Measurements from ENCODE around the gene SDK1.

The SDK1 gene

GRCh38 chr7:4178916-4179687, 878.0 kb downstream of the SDK1 start:
- ATAC-seq, result no peak
- DNase-seq, result no peak

- DNase-seq (no peak), ATAC-seq (no peak)
These were observed 878.8 kb downstream of the SDK1 start for GRCh38 chr7:4179688-4180380.

GRCh38 chr7:4181446-4181845, 880.4 kb downstream of the SDK1 start:
- DNase-seq (no peak), ATAC-seq (no peak)

GRCh38 chr7:4182605-4183300, 881.7 kb downstream of the SDK1 start:
- ATAC-seq, result no peak

GRCh38 chr7:4184653-4185052, 883.6 kb downstream of the SDK1 start:
- DNase-seq, result no peak
- ATAC-seq, result no peak

More at GRCh38 chr7:4182605-4183300, 881.7 kb downstream of the SDK1 start:
- no peak for DNase-seq

- no peak for DNase-seq
- ATAC-seq, result no peak
These were observed 884.1 kb downstream of the SDK1 start for GRCh38 chr7:4185136-4185535.

- ATAC-seq (no peak), DNase-seq (no peak)
These were observed 884.9 kb downstream of the SDK1 start for GRCh38 chr7:4185721-4186512.

- no peak for DNase-seq
- no peak for ATAC-seq
These were observed 885.4 kb downstream of the SDK1 start for GRCh38 chr7:4186513-4186780.

- no peak for DNase-seq
These were observed 887.6 kb downstream of the SDK1 start for GRCh38 chr7:4188651-4189050.

GRCh38 chr7:4189131-4189570, 888.1 kb downstream of the SDK1 start:
- ATAC-seq (no peak), DNase-seq (no peak)

More at GRCh38 chr7:4188651-4189050, 887.6 kb downstream of the SDK1 start:
- no peak for ATAC-seq

GRCh38 chr7:4190010-4190981, 889.2 kb downstream of the SDK1 start:
- ATAC-seq (no peak), DNase-seq (no peak)

GRCh38 chr7:4191046-4191445, 890.0 kb downstream of the SDK1 start:
- no peak for ATAC-seq
- no peak for DNase-seq

- no peak for DNase-seq
- no peak for ATAC-seq
These were observed 890.5 kb downstream of the SDK1 start for GRCh38 chr7:4191525-4191924.

- DNase-seq (no peak), ATAC-seq (no peak)
These were observed 894.6 kb downstream of the SDK1 start for GRCh38 chr7:4195660-4196059.

- no peak for ATAC-seq
- DNase-seq, result no peak
These were observed 895.2 kb downstream of the SDK1 start for GRCh38 chr7:4196121-4196819.

- no peak for ATAC-seq
These were observed 897.2 kb downstream of the SDK1 start for GRCh38 chr7:4198301-4198700.

GRCh38 chr7:4200546-4201094, 899.6 kb downstream of the SDK1 start:
- DNase-seq, result no peak
- no peak for ATAC-seq

More at GRCh38 chr7:4198301-4198700, 897.2 kb downstream of the SDK1 start:
- no peak for DNase-seq

- ATAC-seq (no peak), DNase-seq (no peak)
These were observed 900.5 kb downstream of the SDK1 start for GRCh38 chr7:4201566-4201965.

- no peak for ATAC-seq
- DNase-seq, result no peak
These were observed 901.2 kb downstream of the SDK1 start for GRCh38 chr7:4202154-4202736.

- DNase-seq (no peak), ATAC-seq (no peak)
These were observed 901.9 kb downstream of the SDK1 start for GRCh38 chr7:4202954-4203353.

Data from stimulated activated naive CD8-positive, alpha-beta T cell treated with anti-CD3 and anti-CD28 coated beads, Interleukin-15, Interleukin-2, amounts not matched to agents 100 U/mL and 50 U/mL, for 24 hours (primary cell).